IMR-90 (cell line): ENCODE results near the gene MYRFL. TPM values are rescaled to one million over a fixed set of nuclear protein-coding genes. Genes with fewer than 3 reads are reported as not detected.

ENCODE experiments used
- ATAC-seq: fragments of 200-7000 bp; cut with Tn5 transposase; 2 replicates; pipeline ENCODE4 v1.9.1; 2020; ENCODE audit warnings: low read depth, mild to moderate bottlenecking, moderate library complexity
- BruUV-seq: library from RNA; stranded (reverse); fragments of 400-500 nt; replicated peaks from 2 replicates; lab custom pipeline; 2021; lab: Mats Ljungman, UMichigan
- CTCF ChIA-PET: fragments of 300-600 bp; formaldehyde crosslinking; extraction: SDS; loops from one replicate; lab custom pipeline; 2021; ENCODE audit warnings: antibody characterized with exemption; lab: Yijun Ruan, JAX
- POLR2A ChIA-PET: fragments of 300-600 bp; sonication (Branson Sonifier 250); formaldehyde crosslinking; loops from one replicate; lab custom pipeline; 2022; ENCODE audit warnings: antibody characterized with exemption; ENCODE audit not compliant: unreplicated experiment; lab: Charles Lee
- DNase-seq: peaks from one replicate; pipeline ENCODE4 v3.0.0; 2013
- H2AFZ ChIP-seq: replicated peaks from 2 replicates; pipeline ENCODE3; 2013; ENCODE audit warnings: low read length, mild to moderate bottlenecking; ENCODE audit not compliant: poor library complexity
- H2AK5ac ChIP-seq: 2 replicates; pipeline ENCODE4 v1.6.1; 2013; ENCODE audit warnings: low read depth, low read length, inconsistent platforms
- H2AK9ac ChIP-seq: replicated peaks from 2 replicates; pipeline ENCODE3; 2013; ENCODE audit warnings: mild to moderate bottlenecking, low read depth, low read length, moderate library complexity; ENCODE audit not compliant: poor library complexity
- H2BK120ac ChIP-seq: 2 replicates; pipeline ENCODE4 v1.6.1; 2013; ENCODE audit warnings: low read depth, low read length, inconsistent platforms
- H2BK15ac ChIP-seq: 3 replicates; pipeline ENCODE4 v1.6.1; 2013; ENCODE audit warnings: low read depth, low read length, inconsistent platforms
- H2BK20ac ChIP-seq: 2 replicates; pipeline ENCODE4 v1.6.1; 2013; ENCODE audit warnings: low read depth, mild to moderate bottlenecking, inconsistent platforms, low read length, moderate library complexity
- H2BK5ac ChIP-seq: 2 replicates; pipeline ENCODE4 v1.6.1; 2013; ENCODE audit warnings: mild to moderate bottlenecking, low read depth, low read length, inconsistent platforms; ENCODE audit not compliant: poor library complexity, severe bottlenecking
- H3K14ac ChIP-seq: replicated peaks from 2 replicates; pipeline ENCODE4 v1.6.1; 2013; ENCODE audit warnings: low read depth, low read length, inconsistent platforms
- H3K18ac ChIP-seq: 2 replicates; pipeline ENCODE4 v1.6.1; 2013; ENCODE audit warnings: low read depth, low read length, control low read depth
- H3K23ac ChIP-seq: 2 replicates; pipeline ENCODE4 v1.6.1; 2013; ENCODE audit warnings: low read depth, low read length, inconsistent platforms
- H3K27ac ChIP-seq: 2 replicates; pipeline ENCODE4 v1.5.1; 2013; ENCODE audit warnings: mild to moderate bottlenecking, control low read depth, low read length; ENCODE audit not compliant: insufficient read depth
- H3K27me3 ChIP-seq: 2 replicates; pipeline ENCODE4 v1.6.1; 2013; ENCODE audit warnings: low read length; ENCODE audit not compliant: control insufficient read depth, insufficient read depth
- H3K36me3 ChIP-seq: 2 replicates; pipeline ENCODE4 v1.6.1; 2013; ENCODE audit warnings: low read length, mixed read lengths; ENCODE audit not compliant: control insufficient read depth, insufficient read depth
- H3K4ac ChIP-seq: 2 replicates; pipeline ENCODE4 v1.6.1; 2013; ENCODE audit warnings: low read depth, low read length, inconsistent platforms
- H3K4me1 ChIP-seq: 2 replicates; pipeline ENCODE4 v1.6.1; 2013; ENCODE audit warnings: low read length, mixed read lengths; ENCODE audit not compliant: control insufficient read depth, insufficient read depth
- H3K4me2 ChIP-seq: 2 replicates; pipeline ENCODE4 v1.6.1; 2013; ENCODE audit warnings: low read depth, mild to moderate bottlenecking, control low read depth, low read length, moderate library complexity
- H3K4me3 ChIP-seq: 2 replicates; pipeline ENCODE4 v1.5.1; 2013; ENCODE audit warnings: low read depth, mild to moderate bottlenecking, control low read depth, low read length, moderate library complexity; ENCODE audit not compliant: insufficient read depth
- H3K56ac ChIP-seq: 2 replicates; pipeline ENCODE4 v1.6.1; 2013; ENCODE audit warnings: low read length, inconsistent platforms; ENCODE audit not compliant: insufficient read depth; ENCODE audit errors: extremely low read depth
- H3K79me1 ChIP-seq, 2 experiments: 2 replicates each; pipeline ENCODE4 v1.6.1; 2013; ENCODE audit warnings: low read length in 2 of 2, inconsistent platforms in 1 of 2, low read depth in 1 of 2
- H3K9ac ChIP-seq: 2 replicates; pipeline ENCODE4 v1.6.1; 2013; ENCODE audit warnings: low read depth, low read length, control low read depth
- H3K9me1 ChIP-seq: 2 replicates; pipeline ENCODE4 v1.6.1; 2013; ENCODE audit warnings: low read length, inconsistent platforms; ENCODE audit not compliant: insufficient read depth
- H3K9me3 ChIP-seq: 2 replicates; pipeline ENCODE4 v1.6.1; 2013; ENCODE audit warnings: low read length; ENCODE audit not compliant: control insufficient read depth, insufficient read depth
- H4K20me1 ChIP-seq: 2 replicates; pipeline ENCODE4 v1.6.1; 2013; ENCODE audit warnings: low read length, inconsistent platforms; ENCODE audit not compliant: insufficient read depth
- H4K5ac ChIP-seq: 2 replicates; pipeline ENCODE4 v1.6.1; 2013; ENCODE audit warnings: mild to moderate bottlenecking, low read depth, low read length, control low read depth
- H4K8ac ChIP-seq, 2 experiments: 2 replicates each; pipeline ENCODE4 v1.6.1; 2013; ENCODE audit warnings: low read depth in 2 of 2, low read length in 2 of 2, control low read depth in 1 of 2, inconsistent platforms in 1 of 2
- H4K91ac ChIP-seq: 2 replicates; pipeline ENCODE4 v1.6.1; 2013; ENCODE audit warnings: low read depth, low read length, inconsistent platforms; ENCODE audit not compliant: insufficient read depth
- CEBPB ChIP-seq: IDR thresholded peaks from 2 replicates; pipeline ENCODE4 v1.6.1; 2012; ENCODE audit warnings: low read depth, low read length, improper control_type of control experiment
- RAD21 ChIP-seq: IDR thresholded peaks from 2 replicates; pipeline ENCODE4 v1.6.1; 2012; ENCODE audit warnings: low read length, improper control_type of control experiment
- WGBS, 2 experiments: methylation state at CpG; one replicate each; pipeline versions ENCODE4 v1.1.5 to v1.1.7; 2013; ENCODE audit warnings: missing lambda C conversion rate in 2 of 2; ENCODE audit not compliant: insufficient read length in 1 of 2; ENCODE audit errors: extremely low coverage in 2 of 2; 5-methylcytosine and 5-hydroxymethylcytosine counted together
- dilution Hi-C: fragments of 300-500 bp; cut with HindIII; formaldehyde crosslinking; loops from one replicate; pipeline ENCODE4 v1.14.3; 2018; ENCODE audit warnings: low sequenced_read_pairs; ENCODE audit not compliant: unreplicated experiment
- in situ Hi-C: fragments of 300-500 bp; cut with MboI; formaldehyde crosslinking; loops from 3 replicates; pipeline ENCODE4 v1.14.3; 2019; ENCODE audit warnings: low sequenced_read_pairs, inconsistent platforms, mixed read lengths
- intact Hi-C: fragments of 100-400 bp; cut with micrococcal nuclease; formaldehyde crosslinking; loops from 2 replicates; pipeline ENCODE4 v1.10.0; 2022
- polyA plus RNA-seq, 3 experiments: library from polyadenylated mRNA; depleted of rRNA; stranded (reverse); fragments of >200 nt; gene quantifications; 2 replicates each; pipeline ENCODE4 v1.2.3, GENCODE V29; 2012; ENCODE audit warnings: low replicate concordance in 1 of 3
- total RNA-seq: library from RNA; depleted of rRNA; stranded (reverse); fragments of >200 nt; gene quantifications from 2 replicates; pipeline ENCODE4 v1.2.3, GENCODE V29; 2012

The MYRFL gene
- total and polyA plus RNA-seq, 2 of the 4 experiments (the other 2 are of a cell fraction), result not detected

DNA sequence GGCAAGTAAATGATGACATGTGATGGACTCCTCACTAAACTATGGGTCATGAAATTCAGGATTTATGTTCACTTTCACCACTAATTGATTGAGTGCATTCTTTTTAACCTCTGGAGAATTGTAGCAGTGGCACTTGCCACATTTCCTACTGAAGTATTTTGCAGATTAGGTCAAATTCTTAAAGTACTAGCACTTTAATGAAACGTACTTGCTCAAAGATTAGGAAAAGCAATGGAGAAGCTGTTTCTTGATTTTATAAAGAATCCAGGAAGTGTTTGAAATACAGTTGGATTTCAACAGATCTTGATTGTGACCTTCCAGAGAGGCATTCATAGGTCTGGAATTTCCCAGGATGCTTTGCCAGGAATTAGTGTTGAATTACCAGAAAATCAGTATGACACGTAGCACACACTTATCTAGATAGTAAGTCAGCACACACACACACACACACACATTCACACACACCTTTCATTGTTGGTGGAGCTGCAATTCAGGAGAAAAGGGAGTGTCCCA, 162.6 kb downstream of the MYRFL start:
- no peak overlapping the region; the same call in 1 of the 2 replicates for H3K23ac ChIP-seq
- H3K27ac ChIP-seq, result peak overlapping the region; percentile 90
- no peak for TF ChIP-seq RAD21
- TF ChIP-seq CEBPB, result peak; percentile 79
- no peaks in the 10 kb centered on the region for H3K27me3 ChIP-seq
- BruUV-seq, result no TSS peak
- no peaks in the 10 kb centered on the region for H3K79me1 ChIP-seq
- peak overlapping the region; percentile 90; the same call in 2 of the 3 replicates for H2BK15ac ChIP-seq
- H4K91ac ChIP-seq, result peak overlapping the region; percentile 83
- no peaks in the 10 kb centered on the region for H4K20me1 ChIP-seq
- H2AFZ ChIP-seq, result peak overlapping the region; percentile 60
- peak overlapping the region; percentile 83 for H2BK20ac ChIP-seq
- peak overlapping the region; percentile 53 for H3K56ac ChIP-seq
- peak overlapping the region; percentile 45; the same call in 1 of the 2 replicates for H3K9ac ChIP-seq
- dilution Hi-C loops (no loop called here), in situ Hi-C loops (no loop called here), intact Hi-C loops (loop anchor here (1.0 to 5.0 kb wide), 3 partner anchors 85 to 380 kb away; partner anchors contain the start of genes CNOT2 and KCNMB4)
- peak; percentile 94 for DNase-seq
- H3K9me3 ChIP-seq, result no peaks in the 10 kb centered on the region
- H4K5ac ChIP-seq, result peak overlapping the region; percentile 81
- peaks cover 9% of the 10 kb centered on the region for H3K4me1 ChIP-seq
- no peaks in the 10 kb centered on the region for H3K36me3 ChIP-seq
- H3K9me1 ChIP-seq, result 0 out of 2 replicates have a peak, but pooled peaks cover 4% of the 10 kb centered on the region
- peak overlapping the region; percentile 98 for H3K18ac ChIP-seq
- H3K4ac ChIP-seq, result peak overlapping the region; percentile 86
- POLR2A ChIA-PET, result no interaction called here
- peak overlapping the region; percentile 89 for H2BK120ac ChIP-seq
- no CpG with 5 or more reads among the region's 2 CpGs for whole genome bisulfite sequencing, 2 experiments
- peak; percentile 76 for ATAC-seq
- peak overlapping the region; percentile 98 for H2BK5ac ChIP-seq
- H4K8ac ChIP-seq, result peak overlapping the region; percentile 92 to 93
- no peak overlapping the region for H3K4me3 ChIP-seq
- peak overlapping the region; percentile 88 for H3K4me2 ChIP-seq
- no peak overlapping the region for H2AK9ac ChIP-seq
- H2AK5ac ChIP-seq, result peak overlapping the region; percentile 80; the same call in 1 of the 2 replicates
- peak overlapping the region; percentile 80; the same call in 1 of the 2 replicates for H3K14ac ChIP-seq
- CTCF ChIA-PET, result no interaction called here
